ENCODE measurements around the gene CEP89.
"Not testable (repeated sequence)": the region's sequence is repeated elsewhere in the genome, so short reads cannot be mapped to it uniquely, and the experiment has no call there.

GRCh38 chr19:32941273-32941672, 30.5 kb downstream of the CEP89 start:
- not testable (repeated sequence) for TF ChIP-seq CTCF (conservative IDR thresholded peaks at IDR 0.05; ENCODE audit: low read length); EZH2phosphoT487 (IDR thresholded peaks at IDR 0.05; ENCODE audit: borderline replicate concordance)
